ENCODE measurements around the gene SSBP3.

The SSBP3 gene

GRCh38 chr1:54263601-54264226 lies 142.5 kb downstream of the SSBP3 start:
- DNase-seq, result no peak

GRCh38 chr1:54262244-54262643 lies 143.9 kb downstream of the SSBP3 start:
- no peak for DNase-seq

GRCh38 chr1:54260810-54261209 lies 145.4 kb downstream of the SSBP3 start:
- DNase-seq, result no peak

GRCh38 chr1:54259546-54260140 lies 146.6 kb downstream of the SSBP3 start:
- DNase-seq, result no peak

- DNase-seq, result no peak
Observed at GRCh38 chr1:54257876-54258275, 148.3 kb downstream of the SSBP3 start.

- no peak for DNase-seq
Observed at GRCh38 chr1:54257346-54257620, 148.9 kb downstream of the SSBP3 start.

- DNase-seq, result no peak
Observed at GRCh38 chr1:54256522-54257345, 149.5 kb downstream of the SSBP3 start.

- DNase-seq, result no peak
Observed at GRCh38 chr1:54255026-54255702, 151.0 kb downstream of the SSBP3 start.

GRCh38 chr1:54254055-54254454 lies 152.1 kb downstream of the SSBP3 start:
- no peak for DNase-seq

GRCh38 chr1:54253480-54253879 lies 152.7 kb downstream of the SSBP3 start:
- no peak for DNase-seq

GRCh38 chr1:54252371-54252936 lies 153.7 kb downstream of the SSBP3 start:
- no peak for DNase-seq

GRCh38 chr1:54250670-54251069 lies 155.5 kb downstream of the SSBP3 start:
- DNase-seq, result no peak

- DNase-seq, result no peak
Observed at GRCh38 chr1:54249819-54250435, 156.3 kb downstream of the SSBP3 start.

GRCh38 chr1:54248966-54249365 lies 157.2 kb downstream of the SSBP3 start:
- no peak for DNase-seq

- DNase-seq, result no peak
Observed at GRCh38 chr1:54247863-54248515, 158.2 kb downstream of the SSBP3 start.

GRCh38 chr1:54246116-54246721 lies 160.0 kb downstream of the SSBP3 start:
- no peak for DNase-seq

GRCh38 chr1:54245501-54245900 lies 160.7 kb downstream of the SSBP3 start:
- DNase-seq, result no peak

GRCh38 chr1:54244655-54245054 lies 161.5 kb downstream of the SSBP3 start:
- DNase-seq, result no peak

GRCh38 chr1:54243022-54243421 lies 163.2 kb downstream of the SSBP3 start:
- DNase-seq, result no peak

- DNase-seq, result no peak
Observed at GRCh38 chr1:54241364-54241763, 164.8 kb downstream of the SSBP3 start.

GRCh38 chr1:54240741-54241335 lies 165.4 kb downstream of the SSBP3 start:
- DNase-seq, result no peak

- DNase-seq, result no peak
Observed at GRCh38 chr1:54239631-54240031, 166.6 kb downstream of the SSBP3 start.
